HG03025 (cell line): ENCODE results near the gene NUDT13.

Source experiments
- ATAC-seq: cut with Tn5 transposase; IDR thresholded peaks from one replicate; pipeline ENCODE4 v1.9.1; 2021; ENCODE audit warnings: mild to moderate bottlenecking, moderate library complexity; ENCODE audit not compliant: unreplicated experiment, low FRiP score

Gene NUDT13

DNA sequence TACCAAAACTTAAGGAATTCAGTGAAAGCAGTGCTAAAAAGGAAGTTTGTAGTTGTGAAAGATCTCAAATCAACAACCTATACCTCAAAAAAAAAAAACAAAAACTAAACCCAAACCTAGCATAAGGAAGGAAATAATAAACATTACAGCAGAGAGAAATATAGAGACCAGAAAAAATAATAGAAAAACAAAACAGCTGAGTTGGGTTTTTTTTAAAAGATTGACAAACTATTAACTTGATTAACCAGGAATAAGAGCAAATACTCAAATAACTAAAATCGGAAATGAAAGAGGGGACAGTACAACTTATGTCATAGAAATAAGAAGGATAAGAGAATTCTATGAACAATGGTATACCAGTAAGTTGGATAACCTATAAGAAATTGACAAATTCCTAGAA is 50.8 kb downstream of the NUDT13 start:
- ATAC-seq = no peak

DNA sequence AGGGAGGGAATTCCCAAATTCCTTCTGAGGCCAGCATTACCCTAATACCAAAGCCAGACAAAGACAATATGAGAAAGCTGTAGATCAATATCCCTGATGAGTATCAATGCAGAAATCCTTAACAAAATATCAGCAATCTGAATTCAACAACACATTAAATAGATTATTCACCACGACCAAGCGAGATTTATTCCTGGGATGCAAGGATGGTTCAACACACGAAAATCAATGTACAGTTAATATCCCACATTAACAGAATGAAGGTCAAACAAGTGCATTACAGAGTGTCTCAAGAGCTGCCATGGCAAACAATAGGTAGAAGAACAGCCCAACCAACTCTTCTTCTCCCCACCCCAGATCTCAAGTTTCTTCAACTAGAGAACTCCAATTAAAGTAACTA is 51.4 kb downstream of the NUDT13 start:
- ATAC-seq = no peak

DNA sequence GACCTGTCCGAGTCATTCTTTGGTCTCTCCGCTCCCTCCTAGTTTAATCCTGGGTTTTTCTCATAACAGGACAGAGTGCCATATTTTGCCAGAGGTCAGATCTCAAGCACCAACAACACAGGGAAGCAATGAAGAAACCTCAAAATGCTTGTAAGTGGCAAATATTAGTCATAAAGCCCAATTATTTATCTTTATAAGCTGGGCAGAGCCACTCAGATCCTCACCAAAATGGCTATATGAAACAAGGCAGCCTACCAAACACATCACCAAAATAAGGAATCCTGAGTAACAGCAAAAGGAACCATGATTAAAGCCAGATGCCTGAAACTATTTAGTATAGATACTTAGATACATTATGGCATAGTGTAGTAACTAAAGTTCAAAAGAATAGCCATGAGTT is 52.8 kb downstream of the NUDT13 start:
- no peak for ATAC-seq

DNA sequence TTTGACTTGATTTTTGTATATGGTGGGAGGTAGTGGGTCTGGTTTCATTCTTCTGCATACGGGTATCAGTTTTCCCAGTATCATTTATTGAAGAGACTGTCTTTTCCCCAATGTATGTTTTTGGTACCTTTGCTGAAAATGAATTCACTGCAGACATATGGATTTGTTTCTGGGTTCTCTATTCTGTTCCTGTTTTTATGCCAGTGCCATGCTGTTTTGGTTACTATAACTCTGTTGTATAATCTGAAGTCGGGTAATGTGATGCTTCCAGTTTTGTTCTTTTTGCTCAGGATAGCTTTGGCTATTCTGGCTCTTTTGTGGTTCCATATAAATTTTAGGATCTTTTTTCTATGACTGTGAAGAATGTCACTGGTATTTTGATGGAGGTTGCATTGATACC is 56.7 kb downstream of the NUDT13 start:
- ATAC-seq = no peak

DNA sequence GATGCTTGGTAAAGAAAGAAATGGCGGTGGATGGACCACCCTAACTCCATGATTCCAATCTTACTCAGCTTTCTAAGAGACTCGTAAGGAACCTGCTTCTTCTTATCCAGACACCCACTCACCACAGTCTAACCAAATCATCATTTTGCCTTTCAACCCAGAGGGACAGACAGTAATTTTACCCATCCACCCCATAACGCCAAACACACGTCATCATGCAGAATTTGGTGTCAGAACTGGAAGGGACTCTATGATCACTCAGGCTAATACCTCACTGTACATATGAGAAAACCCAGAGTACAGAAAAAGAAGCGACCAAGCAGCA is 57.2 kb downstream of the NUDT13 start:
- ATAC-seq = no peak

DNA sequence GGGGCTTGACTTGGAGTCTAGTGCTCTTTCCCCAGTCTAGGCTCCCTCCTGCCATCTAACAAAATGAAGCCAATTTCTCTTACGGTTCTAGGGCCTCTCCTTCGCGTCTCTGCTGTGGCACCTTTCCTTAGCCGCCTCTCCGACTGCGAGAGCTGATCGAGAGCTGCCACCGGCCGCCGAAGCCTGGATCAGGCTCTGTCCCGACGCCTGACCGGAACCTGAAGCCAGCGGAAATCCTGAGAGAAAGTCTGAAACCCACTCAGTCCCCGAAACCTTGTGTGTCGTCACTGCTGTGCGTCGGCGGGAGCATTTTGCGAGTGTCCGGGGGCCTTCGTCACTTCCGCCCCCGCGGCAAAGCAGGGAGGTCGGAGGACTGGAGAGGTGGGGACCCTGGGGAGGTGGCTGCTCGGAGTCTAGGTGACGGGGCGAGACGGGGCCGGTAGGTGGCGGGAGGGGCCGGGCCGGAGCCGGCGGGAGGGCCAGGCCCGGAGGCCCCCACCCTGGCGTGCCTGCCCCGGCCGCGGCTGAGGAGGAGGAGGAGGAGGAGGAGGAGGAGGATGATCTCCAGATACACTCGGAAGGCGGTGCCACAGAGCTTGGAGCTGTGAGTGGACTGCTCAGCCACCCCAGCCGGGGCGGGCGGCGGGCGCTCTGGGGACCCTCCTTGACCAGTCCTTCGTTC is 57.7 kb downstream of the NUDT13 start, which contains the start of the genes ECD and FAM149B1:
ECD (minus strand) TSS at position 226 of the 682 bp plus-strand sequence. CDS start 4,071 bp downstream, outside the sequence.
FAM149B1 (plus strand) TSS at position 337 of the 682 bp plus-strand sequence; CDS start at position 558, 221 bp downstream.
- peak; percentile 93 for ATAC-seq

DNA sequence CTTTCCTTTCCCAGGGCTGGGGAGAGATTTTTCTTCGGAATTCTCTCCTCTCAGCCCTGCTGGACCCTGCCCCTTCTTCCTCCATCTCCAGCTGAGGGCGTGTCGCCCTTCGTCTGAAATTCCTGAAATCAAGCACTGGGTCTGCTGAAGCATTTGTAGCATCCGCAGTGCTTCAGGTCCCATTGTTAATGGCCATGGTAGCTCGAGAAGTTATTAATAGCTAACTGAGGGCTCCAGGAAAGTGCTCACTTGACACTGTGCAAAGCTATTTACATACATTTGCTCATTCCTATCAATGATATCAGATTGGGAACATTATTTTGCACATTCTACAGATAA is 58.2 kb downstream of the NUDT13 start:
- ATAC-seq = no peak

DNA sequence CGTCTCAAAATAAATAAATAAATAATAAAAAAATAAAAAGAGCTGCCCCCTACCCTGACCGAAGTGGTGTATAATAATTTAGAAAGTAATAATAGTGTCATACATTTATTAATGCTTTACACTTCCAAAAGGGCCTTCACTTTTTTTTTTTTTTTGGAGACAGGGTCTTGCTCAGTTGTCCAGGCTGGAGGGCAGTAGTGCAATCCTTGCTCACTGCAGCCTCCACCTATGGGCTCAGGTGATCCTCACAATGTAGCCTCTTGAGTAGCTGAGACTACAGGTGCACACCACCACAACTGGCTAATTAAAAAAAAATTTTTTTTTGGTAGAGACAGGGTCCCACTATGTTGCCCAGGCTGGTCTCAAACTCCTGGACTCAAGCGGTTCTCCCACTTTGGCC is 59.1 kb downstream of the NUDT13 start:
- ATAC-seq = no peak

DNA sequence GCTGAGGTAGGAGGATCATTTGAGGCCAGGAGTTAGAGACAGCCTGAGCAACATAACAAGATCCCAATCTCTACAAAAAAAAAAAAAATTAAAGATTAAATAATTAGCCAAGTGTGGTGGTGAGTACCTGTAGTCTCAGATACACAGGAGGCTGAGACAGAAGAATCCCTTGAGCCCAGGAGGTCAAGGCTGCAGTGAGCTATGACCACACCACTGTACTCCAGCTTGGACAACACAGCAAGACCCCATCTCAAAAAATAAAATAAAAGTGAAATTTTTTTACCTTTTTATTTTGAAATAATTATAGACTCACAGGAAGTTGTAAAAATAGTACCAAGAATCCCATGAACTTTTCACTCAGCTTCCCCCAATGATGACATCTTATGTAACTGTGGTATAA is 62.6 kb downstream of the NUDT13 start:
- ATAC-seq = no peak

DNA sequence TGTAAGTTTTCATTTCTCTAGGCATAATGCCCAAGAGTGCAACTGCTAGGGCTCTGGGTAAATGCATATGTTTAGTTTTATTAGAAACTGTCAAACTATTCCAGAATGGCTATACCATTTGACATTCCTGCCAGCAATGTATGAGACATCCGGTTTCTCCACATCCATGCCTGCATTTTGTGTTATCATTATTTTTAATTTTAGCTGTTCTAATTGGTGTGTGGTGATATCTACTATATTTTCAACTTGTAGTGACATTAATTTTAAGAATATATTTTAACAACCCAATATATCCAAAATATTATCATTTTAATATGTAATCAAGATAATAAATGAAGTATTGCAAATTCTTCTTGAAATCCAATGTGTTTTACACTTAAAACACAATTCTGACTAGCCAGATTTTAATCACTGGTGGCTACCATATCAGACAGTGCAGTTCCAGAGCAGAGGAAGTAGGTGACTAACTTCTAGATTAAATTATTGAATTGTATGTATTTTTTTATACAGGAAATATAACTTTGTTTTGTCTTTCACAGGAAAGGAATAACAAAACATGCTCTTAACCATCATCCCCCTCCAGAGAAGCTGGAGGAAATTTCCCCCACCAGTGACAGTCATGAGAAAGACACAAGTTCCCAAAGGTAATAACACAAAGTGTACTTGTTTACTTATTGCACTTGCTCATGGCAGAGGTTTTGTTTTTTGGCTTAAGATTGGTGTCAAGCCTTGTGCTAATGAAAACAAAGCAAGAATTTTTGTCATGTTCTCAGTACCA is 64.1 kb downstream of the NUDT13 start:
- ATAC-seq = no peak
